Astrocyte of the hippocampus (primary cell): ENCODE data around the gene RAMP3.
"Not testable (repeated sequence)": the region's sequence is repeated elsewhere in the genome, so short reads cannot be mapped to it uniquely, and the experiment has no call there.

Experiments used
- DNase-seq: peaks from one replicate; pipeline ENCODE4 v3.0.0; 2011; ENCODE audit warnings: low read depth, low spot score

RAMP3 gene

DNA sequence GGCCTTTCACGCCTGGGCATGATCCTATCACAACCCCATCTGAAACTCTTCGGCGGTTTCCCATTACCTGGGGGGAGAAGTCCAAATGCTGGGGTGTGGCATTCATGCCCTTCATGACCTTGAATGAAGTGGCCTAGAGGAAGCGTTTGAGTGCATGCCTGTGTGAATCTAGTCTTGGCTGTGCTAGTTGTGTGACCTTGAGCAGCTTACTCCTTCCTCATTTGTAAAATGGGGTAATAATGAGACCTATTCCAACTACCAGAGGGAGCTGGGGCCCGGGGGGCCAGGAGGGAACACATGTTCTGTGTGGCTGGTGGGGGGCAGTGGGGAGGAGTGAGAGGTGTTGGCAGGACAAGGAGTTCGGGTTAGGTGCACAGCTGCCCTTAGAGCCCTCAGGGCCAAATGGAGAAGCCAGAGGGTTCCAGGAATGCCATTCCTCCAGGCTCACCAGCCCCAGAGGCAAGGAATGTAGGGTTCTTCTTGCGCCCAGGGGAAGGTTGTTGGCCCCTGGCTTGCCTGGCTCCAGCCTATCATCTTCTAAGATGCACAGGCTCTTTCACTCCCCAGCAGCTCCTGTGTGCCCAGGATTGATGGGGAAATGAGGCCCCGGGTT, 24.8 kb upstream of the RAMP3 start:
- no peak for DNase-seq

DNA sequence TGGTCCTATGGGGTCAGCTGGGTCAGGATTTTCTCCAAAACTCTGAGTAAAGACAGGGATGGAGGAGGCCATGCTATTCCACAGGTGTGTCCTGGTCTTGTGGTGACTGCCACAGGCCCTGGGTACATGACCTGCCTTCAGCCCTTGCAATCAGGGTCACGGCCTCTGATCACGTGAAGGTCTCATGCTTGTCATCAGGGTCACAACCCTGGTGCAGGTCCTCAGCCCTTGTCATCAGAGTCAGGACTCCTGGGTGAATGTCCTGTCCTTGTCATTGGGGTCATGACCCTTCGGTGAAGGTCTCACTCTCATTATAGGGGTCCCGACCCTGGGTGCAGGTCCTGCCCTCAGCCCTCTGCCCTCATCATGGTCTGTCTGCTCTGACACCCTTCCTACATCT, 24.2 kb upstream of the RAMP3 start:
- DNase-seq, result no peak

DNA sequence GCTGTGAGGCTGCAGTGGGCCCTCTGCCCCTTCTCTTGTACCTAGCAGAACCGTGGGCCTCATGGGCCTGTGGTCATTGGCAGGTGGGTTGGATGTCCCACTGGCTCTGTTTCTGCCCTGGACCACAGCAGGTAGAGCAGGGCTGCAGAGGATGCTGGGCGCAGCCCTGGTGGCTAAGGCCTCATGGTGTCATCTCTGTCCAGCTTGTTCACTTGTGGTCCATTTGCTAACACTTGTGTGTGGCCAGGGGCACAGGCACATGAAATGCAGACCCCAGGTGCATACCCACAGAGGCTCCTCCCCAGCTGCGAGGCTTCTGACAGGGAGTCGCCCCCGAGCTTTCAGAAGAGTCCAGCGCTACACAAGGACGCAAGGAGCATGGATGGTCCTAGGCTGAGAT, 23.7 kb upstream of the RAMP3 start:
- no peak for DNase-seq

DNA sequence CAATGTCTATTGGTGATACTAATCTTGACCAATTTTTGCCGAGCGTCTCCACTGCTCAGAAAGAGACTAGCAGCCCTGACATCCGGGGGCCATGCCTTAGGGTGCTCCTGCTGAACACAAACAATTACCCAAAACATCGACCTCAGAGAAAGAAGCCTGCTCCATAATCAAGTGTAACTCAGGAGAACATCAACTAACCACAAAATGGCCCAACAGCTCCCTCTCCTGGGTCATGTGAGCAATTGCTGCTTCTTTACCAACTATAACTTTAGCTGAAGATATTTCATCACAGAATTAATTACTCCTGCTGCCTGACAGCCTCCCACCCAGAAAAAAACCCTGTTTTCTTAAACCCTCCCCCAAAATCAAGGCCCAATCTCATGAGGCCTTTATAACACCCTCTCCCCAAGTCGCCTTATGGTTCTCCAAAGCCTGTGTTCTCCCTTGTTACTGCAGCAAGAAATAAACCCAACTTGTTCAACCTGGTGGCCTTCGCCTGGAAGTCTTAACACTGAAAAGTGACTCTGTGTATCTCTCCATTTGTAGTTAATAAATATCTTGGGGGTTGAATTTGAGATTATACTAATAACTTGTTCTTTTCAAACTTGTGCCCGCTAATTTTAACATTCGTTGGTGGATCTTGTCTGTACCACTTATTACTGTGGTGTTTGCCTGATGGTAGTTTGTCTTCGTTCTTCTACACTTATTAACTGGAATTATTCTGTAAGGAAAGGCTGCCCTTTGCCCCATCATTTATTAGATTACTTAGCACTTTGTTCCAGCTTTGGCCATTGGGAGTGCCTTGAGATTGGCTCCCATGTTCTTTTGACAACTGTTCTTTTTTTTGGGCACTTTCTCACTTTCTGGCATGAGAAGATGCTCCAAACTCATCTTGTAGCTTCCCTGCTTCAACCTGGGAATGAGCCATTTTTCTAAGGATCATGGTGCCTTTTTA, 21.2 kb upstream of the RAMP3 start:
- peak; percentile 82 for DNase-seq

DNA sequence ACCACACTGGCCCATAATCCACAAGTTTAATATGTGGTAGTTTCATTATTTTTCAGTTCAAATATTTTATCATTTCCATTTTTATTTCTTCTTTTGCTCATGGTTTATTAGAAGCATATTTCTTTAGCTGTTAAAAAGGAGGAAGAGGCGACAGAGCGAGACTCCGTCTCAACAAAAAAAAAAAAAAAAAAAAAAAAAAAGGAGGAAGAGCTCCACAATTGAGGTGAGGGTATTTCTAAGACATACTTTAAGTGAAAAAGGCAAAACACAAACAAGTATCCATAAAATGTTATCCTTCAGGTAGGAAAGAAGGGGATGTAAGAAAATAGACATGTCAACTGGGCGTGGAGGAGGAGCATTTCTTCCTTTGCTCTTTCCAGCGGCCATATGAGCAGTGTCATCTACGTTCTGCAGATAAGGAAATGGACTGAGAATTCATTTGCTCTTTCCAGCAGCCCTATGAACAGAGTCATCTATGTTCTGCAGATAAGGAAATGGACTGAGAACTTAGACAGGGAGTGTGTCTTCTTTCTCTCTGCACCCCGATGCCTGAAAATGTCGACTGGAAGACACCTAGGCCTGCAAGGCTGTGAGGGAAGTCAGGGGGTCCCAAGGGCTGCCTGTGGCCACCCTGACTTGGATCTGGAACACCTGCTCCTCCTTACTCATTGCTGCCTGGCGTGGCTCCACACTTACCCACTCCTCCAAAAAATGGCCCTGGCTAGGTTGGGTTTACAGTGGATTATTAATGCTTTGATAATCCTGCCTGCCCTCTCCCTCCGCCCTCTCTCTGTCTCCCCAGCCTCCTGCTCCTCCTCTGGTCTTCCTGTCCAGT, 18.9 kb upstream of the RAMP3 start:
- no peak for DNase-seq

DNA sequence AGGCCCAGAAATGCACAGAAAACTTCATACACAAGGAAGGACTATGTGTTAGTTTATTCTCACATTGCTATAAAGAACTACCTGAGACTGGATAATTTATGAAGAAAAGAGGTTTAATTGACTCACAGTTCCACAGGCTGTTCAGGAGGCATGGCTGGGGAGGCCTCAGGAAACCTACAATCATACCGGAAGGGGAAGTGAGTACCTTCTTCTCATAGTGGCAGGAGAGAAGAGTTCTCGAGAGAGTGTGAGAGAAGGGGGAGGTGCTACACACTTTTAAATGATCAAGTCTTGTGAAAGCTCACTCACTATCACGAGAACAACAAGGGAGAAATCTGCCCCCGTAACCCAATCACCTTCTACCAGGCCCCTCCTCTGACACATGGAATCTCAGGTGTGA, 16.8 kb upstream of the RAMP3 start:
- no peak for DNase-seq

DNA sequence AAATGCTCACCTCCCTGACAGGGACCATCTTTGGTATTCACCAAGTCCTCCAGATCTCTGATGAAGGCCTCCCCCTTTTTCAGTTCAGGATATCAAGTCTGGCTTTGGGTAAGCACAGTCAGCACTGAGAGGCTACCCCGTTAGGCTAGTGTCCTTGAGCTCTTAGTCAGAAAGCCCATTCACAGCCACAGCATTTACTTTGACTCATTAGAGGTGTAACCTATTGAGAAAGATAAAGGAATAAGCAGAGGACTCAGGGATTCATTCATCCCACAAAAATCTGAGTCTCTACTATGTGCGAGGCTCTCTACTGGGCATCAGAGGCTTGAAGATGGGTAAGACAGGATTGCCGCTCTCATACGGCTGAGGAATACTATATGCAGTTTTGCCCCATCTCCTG, 14.0 kb upstream of the RAMP3 start:
- DNase-seq, result no peak

DNA sequence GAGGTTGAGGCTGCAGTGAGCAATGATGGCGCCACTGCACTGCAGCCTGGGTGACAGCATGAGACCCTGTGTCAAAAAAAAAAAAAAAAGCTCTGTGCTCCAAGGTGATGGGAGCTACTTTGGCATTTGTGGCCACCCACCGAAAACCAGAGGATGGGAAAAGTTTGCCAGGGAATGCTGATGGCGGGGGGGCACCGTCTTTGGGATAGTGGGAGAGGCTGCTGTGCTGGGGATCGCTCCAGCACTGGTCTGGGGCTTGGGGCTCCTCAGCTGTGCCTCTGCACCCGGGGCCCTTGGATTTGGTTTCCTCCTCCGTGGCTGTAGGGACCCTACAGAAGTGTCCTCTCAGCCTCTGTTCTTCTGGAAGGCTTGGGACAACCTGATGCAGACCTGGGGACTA, 11.7 kb upstream of the RAMP3 start:
- DNase-seq, result no peak

DNA sequence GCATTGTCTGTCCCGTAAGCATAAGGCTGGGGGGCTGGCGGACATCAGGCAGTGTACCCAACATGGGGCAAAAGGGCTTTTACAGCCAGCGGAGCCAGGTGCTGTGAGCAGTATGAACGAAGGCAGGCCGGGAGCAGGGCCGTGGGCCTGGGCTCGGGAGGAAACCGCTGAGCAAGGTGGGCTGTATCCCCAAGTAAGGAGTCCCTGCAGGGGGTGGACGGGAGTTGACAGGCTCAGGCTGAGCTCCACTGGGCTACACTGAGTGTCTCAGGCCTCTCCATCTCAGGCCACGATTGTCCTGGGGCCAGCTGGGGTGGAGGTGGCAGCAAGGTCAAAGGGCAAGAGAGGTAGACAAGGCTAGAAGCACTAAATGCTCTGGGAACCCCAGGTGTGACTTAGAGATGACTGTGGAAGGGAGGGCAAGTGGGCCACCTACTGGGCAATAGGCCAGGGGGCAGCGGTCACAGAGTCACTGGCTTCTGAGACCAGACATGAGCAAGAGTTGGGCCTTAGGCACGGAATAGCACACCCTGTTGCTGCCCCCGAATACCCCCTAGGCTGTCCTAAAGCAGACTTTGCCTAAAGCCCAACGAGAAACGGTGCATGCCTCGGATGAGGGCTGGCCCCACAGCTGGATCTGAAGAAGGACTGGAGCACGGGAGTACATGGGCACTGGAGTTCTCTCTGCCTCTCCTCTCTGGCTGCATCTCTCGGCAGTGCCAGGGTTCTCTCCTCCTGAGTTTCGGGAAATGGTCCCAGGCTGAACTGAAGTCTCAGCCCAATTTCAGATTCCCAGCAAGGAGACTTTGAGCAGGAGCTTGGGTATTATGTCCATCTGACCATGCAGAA, 10.8 kb upstream of the RAMP3 start:
- DNase-seq, result no peak

DNA sequence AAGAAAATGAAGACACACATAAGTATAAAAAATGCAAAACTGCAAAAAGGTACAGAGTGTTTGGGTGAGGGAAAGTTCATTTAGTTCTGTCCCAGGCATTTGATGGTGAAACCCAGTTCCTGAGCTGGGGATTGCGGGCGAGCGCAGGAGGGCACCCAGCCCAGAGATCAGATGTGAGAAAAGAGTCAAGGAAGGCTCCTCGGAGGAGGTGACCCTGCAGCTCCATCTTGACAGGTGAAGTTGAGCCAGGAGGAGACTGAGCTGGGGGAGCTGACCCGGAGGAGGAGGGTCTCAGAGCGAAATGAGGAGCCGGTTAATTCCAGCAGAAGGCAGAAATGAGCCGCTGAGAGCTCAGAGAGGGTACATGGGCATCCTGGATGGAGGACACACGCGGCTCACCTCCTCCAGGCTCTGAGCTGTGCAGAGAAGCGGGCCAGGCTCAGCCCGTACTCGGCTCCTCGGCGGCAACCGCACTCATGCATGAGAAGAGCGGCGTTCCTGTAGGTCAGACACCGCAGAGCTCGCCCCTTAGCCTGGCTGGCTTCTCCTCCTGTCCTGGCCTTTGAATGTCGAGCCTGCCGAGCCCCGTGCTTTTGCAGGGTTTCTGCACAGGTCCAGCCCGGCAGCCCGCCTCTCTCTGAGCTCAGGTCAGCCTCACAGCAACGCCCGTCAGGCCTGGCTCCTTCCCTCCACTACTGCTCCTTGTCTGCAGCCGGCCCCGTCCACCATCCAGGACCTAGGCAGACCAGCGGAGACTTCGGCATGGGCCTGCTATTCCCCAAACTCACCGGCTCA, 9.5 kb upstream of the RAMP3 start:
- DNase-seq, result no peak

DNA sequence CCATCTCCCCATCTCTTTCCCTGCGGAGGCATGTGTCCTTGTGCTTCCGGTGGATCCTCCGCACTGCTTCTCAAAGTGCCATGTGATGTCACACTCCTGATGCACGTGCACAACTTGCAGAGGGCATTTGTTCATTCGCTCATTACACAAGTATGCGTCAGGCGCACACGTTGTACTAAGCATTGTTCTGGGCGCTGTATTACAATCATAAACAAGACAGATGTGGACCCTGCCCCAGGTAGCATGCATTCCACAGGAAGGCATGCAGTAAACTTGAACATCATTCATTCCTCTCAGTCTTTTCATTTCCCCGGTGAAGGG, 9.0 kb upstream of the RAMP3 start:
- no peak for DNase-seq

DNA sequence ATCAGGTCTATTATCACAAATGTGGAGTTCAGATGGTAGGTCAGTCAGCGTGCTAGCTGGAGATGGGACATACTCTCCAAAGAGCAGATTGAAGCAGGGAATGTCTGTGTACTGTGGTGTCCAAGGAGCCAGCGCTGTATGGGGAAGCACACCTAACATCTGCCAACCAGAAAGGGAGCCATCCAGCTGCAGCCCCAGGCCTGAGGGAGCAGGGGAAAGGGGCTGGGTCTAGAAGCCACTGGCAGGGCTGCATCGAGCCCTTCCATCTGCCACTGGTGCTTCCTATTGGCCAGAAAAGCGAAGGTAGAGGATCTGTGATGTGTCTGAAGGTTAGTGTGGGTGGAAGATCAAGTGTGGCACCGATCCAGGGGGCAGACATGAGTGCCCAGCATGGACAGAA, 8.0 kb upstream of the RAMP3 start:
- no peak for DNase-seq

DNA sequence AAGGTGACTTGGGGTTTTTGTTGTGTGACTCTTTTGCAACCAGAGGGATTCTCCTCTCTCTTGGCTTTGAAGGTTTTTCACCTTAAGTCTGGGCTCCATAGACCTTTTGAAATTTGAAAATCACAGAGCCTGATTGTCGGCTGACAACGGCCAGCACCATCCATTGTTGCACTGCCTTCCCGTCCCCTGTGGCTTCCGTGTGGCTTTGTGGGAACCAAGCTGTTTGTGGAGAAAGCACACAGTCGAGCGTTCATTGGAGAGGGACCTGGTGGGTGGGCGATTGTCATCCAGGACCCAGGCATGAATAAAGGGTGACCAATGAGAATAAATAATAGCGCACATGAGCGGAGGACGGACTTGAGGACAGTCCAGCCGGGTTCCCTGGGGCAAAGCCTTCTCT, 7.4 kb upstream of the RAMP3 start:
- DNase-seq, result no peak

DNA sequence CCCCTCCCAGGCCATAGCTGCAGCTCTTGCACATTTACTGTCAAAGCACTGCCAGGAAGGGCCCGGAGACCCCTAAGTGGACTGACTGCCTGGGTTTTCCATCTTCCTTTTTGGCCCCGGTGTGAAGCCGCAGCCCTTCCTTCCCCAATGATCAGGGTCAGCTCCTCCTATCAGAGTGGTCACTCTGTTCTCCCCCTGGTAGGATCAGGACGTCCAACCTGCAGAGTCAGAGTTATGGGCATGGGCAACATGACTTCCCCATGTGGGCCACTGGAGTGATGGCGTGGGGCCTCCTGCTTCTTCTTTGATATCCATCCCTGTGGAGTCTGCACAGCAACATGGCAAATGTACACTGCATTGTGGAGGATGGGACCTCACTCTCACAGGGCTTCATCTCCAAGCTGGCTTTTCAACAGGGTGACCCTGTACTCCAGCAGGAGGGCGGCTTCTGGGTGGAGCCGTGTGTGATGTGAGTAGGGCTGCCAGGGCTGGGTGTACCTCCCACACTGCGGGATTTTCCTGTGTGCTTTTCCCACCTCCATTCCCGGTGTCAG, 6.4 kb upstream of the RAMP3 start:
- DNase-seq, result no peak

DNA sequence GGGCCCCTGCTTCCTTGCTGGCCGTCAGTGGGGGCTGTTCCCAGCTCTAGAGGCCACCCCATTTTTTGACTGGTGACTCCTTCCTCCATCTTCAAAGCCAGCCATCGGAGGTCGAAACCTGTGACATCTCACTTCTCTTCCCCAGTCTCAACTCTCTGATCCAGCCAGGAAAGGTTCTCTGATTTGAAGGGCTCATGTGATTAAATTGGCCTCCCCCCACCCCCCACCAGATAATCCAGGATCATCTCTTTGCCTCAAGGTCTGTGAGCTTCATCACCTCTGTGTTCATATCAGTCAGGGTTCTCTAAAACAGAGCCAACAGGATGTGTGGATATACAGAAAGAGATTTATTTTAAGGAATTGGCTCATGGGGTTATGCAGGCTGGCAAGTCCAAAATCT, 5.6 kb upstream of the RAMP3 start:
- no peak for DNase-seq

DNA sequence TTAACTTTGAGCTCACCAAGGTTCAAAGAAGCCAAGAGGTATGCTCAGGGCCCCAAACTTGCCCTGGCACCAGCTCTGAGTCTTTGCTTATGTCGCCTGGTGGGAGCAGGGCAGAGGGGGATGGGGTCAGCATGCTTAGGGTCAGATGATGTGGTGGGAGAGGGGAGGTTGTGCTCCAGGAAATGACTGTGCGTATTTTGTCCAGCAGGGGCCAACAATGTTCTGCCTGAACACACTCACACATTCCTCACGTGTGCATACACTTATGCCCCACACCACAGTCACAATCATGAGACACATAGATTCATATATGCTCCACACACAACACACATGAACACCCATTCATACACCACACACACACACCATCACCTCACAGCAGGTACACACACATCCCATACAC, 4.4 kb upstream of the RAMP3 start:
- DNase-seq, result no peak

DNA sequence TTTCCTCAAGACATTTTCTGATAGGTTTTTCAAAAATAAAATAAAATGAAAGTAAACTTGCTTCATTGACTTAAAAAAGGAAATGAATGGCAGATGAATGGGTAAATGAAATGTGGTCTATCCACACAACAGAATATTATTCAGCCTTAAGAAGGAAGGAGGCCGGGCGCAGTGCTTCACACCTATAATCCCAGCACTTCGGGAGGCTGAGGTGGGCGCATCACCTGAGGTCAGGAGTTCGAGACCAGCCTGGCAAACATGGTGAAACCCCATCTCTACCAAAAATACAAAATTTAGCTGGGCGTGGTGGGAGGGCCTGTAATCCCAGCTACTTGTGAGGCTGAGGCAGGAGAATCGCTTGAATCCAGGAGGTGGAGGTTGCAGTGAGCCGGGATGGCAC, 3.7 kb upstream of the RAMP3 start:
- DNase-seq, result not testable (repeated sequence)

DNA sequence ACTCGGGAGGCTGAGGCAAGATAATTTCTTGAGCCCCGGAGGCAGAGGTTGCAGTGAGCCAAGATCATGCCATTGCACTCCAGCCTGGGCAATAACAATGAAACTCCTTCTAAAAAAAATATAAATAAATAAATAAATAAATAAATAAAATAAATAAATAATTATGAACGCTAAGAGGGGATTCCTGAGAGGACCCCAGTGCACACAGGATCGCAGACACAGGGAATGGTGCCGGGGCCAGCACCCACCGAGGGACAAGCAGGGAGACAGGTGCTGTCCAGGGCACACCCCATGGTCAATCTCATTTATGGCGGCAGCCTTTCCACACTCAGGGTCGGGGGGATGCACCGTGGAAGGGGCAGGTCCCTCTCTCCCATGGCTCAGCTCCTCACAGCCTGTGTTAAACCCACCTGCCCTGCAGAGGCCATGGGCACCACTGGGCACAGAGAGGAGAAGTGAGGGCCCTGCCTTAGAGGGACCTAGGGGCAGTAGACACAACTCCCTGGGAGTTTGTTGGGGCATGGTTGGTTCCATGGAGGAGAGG, 2.2 kb upstream of the RAMP3 start:
- DNase-seq, result no peak

DNA sequence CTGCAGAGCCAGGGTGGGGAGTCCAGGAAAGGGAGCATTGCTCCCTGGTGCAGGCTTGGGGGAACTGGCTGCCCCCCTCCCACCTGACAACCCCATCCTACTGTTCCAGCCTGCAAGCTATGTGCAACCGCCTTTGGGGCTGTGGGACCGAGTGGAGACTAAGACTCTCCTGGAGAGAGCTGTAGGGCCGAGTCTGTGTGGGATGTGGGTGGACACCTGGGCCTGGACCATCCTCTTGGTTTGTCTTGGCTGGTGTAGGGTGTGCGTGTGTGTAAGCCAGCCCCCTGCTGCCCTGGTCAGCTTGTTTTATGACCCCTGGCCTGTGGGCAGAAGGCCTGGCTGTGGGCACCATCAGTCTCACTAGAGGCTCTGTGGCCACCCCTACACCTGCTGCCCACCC, 1.6 kb upstream of the RAMP3 start:
- no peak for DNase-seq
